ENCODE measurements around the gene ZDHHC21. TPM values are rescaled to one million over a fixed set of nuclear protein-coding genes. Genes with fewer than 3 reads are reported as not detected.

ZDHHC21 gene
- total RNA-seq, 2 donors from 2014 or later, result 11.4 to 18.7 TPM

DNA sequence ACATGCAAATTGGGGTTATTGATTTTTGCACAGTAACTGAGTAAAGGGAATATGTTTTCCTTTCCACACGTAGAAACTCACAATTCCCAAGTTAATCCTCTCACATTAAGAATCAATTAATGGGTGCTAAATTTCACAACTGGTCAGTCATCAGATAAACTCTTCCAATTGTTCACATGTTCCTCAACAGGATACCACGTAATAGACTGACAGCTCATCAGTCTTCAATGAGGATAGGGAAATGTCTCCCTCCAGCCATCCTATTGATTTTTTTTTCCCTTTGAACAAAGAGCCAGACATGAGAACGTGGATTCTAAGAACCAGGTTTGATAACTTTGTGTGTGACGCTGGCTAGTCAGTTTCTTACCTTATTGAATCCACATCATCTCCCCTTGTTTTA is 30.1 kb upstream of the ZDHHC21 start:
- H3K36me3 ChIP-seq, result no peaks in the 10 kb centered on the region
- no peak for ATAC-seq (ENCODE audit: insufficient number of reproducible peaks, low FRiP score, low read depth)
- no peak overlapping the region for H3K4me3 ChIP-seq
- H3K9me3 ChIP-seq, result no peaks in the 10 kb centered on the region
- H3K4me1 ChIP-seq (ENCODE audit: control insufficient read depth in 1 of 2, low read depth in 2 of 2), result no peaks in the 10 kb centered on the region
- no peak for DNase-seq (ENCODE audit: low spot score)
- H3K27ac ChIP-seq, result no peak overlapping the region
- TF ChIP-seq, protein P1, sequence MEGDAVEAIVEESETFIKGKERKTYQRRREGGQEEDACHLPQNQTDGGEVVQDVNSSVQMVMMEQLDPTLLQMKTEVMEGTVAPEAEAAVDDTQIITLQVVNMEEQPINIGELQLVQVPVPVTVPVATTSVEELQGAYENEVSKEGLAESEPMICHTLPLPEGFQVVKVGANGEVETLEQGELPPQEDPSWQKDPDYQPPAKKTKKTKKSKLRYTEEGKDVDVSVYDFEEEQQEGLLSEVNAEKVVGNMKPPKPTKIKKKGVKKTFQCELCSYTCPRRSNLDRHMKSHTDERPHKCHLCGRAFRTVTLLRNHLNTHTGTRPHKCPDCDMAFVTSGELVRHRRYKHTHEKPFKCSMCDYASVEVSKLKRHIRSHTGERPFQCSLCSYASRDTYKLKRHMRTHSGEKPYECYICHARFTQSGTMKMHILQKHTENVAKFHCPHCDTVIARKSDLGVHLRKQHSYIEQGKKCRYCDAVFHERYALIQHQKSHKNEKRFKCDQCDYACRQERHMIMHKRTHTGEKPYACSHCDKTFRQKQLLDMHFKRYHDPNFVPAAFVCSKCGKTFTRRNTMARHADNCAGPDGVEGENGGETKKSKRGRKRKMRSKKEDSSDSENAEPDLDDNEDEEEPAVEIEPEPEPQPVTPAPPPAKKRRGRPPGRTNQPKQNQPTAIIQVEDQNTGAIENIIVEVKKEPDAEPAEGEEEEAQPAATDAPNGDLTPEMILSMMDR (IDR thresholded peaks at IDR 0.05), result no peak
- H3K27me3 ChIP-seq (replicated peaks; ENCODE audit: insufficient read depth), result no peaks in the 10 kb centered on the region

DNA sequence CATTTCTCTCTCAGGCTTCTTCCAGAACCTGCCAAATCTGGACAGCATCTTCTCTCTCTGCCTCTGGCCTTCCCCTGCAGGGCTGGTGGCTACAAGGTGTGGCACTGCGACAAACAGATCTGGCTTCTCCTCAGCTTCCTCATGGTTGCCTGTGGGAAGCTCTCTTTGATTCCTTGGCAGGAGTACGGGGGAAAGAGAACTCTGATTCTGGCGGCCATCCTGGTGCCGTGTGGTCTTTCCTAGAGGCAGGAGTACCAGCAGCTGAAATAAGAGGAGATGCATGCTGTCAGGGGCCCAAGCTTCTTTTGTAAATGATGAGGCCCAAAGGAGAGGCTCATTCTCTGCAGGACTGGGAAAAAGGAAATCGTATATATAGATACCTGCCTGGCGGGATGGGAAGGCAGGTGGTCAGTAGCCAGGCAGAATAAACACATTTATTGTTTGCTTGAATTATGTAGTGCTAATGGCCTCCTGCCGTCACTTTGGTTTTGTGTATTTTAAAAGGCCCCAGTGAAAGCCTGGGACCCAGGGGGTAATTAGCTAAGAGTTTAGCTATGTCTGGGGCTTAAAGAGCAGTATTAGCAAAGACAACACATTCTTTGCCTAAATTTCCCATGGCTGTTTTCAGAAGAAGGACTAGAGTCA is 29.3 kb upstream of the ZDHHC21 start, which contains the start of gene CER1:
Gene CER1, minus strand, starts transcription at position 343 of the 645 bp plus-strand sequence. Its CDS starts 61 bp downstream, at position 282.
- Histone ChIP-seq H3K27me3 (replicated peaks; ENCODE audit: insufficient read depth) (no peaks in the 10 kb centered on the region), H3K27ac (no peak within 1 kb of the TSS), H3K4me1 (ENCODE audit: control insufficient read depth in 1 of 2, low read depth in 2 of 2) (no peaks in the 10 kb centered on the region), H3K9me3 (no peaks in the 10 kb centered on the region), H3K36me3 (no peaks in the 10 kb centered on the region), H3K4me3 (no peak within 1 kb of the TSS)
- ATAC-seq (ENCODE audit: insufficient number of reproducible peaks, low FRiP score, low read depth), result no peak
- TF ChIP-seq, protein P1 (IDR thresholded peaks at IDR 0.05), result no peak
- no peak for DNase-seq (ENCODE audit: low spot score)

DNA sequence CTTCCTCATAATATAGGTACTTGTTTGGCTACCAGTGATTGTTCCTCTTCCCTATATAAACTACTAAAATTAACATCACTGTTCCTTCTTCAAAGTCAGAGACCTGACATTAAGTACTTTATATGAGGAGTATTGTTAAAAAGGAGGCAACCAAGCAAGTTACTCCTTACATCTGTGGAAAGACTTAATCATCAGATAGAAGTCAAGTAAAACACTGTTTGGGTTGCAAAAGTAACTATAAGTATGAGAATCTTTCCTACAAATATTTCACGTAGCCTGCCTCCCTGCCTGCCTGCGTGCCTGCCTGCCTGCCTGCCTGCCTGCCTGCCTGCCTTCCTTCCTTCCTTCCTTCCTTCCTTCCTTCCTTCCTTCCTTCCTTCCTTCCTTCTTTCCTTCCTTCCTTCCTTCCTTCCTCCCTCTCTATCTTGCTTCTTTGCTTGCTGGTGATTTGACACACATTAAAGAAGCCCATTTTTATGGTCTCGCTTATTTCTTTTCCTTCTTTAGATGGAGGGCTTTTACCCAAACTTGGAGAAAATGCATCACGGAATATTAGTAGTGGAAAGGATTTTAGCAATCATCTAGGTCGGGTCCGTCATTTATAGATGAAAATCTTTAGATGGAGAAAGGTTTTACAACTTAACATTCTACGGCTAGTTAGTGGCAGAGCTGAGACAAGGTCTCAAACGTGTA is 26.1 kb upstream of the ZDHHC21 start:
- no peaks in the 10 kb centered on the region for H3K9me3 ChIP-seq
- no peaks in the 10 kb centered on the region for H3K27me3 ChIP-seq (replicated peaks; ENCODE audit: insufficient read depth)
- no peak overlapping the region for H3K4me3 ChIP-seq
- H3K36me3 ChIP-seq, result no peaks in the 10 kb centered on the region
- H3K4me1 ChIP-seq (ENCODE audit: control insufficient read depth in 1 of 2, low read depth in 2 of 2), result no peaks in the 10 kb centered on the region
- TF ChIP-seq, protein P1 (IDR thresholded peaks at IDR 0.05), result no peak
- ATAC-seq (ENCODE audit: insufficient number of reproducible peaks, low FRiP score, low read depth), result no peak
- DNase-seq (ENCODE audit: low spot score), result no peak
- H3K27ac ChIP-seq, result no peak overlapping the region

DNA sequence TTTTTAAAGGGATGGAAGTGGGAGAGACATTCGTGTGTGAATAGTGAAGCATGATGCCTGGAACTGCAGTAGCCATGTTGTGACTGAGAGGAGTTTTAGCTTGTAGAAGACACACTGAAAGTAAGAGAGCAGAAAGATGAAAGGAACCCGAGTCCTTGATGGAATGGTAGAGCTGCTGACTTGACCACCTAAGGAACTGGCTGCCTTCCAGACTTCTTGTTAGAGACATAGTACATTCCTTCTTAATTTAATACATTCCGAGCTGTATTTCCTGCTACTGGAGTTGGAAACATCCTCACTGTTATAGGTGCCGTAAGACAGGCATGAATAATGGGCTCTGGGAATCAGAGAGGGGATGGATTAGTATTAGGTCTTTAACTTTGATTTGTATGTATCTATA is 21.9 kb upstream of the ZDHHC21 start:
- DNase-seq (ENCODE audit: low spot score), result no peak
- Histone ChIP-seq H3K4me1 (ENCODE audit: control insufficient read depth in 1 of 2, low read depth in 2 of 2) (no peaks in the 10 kb centered on the region), H3K4me3 (no peak overlapping the region), H3K9me3 (no peaks in the 10 kb centered on the region), H3K36me3 (no peaks in the 10 kb centered on the region), H3K27me3 (replicated peaks; ENCODE audit: insufficient read depth) (no peaks in the 10 kb centered on the region), H3K27ac (no peak overlapping the region)
- no peak for ATAC-seq (ENCODE audit: insufficient number of reproducible peaks, low FRiP score, low read depth)
- TF ChIP-seq, protein P1 (IDR thresholded peaks at IDR 0.05), result no peak

DNA sequence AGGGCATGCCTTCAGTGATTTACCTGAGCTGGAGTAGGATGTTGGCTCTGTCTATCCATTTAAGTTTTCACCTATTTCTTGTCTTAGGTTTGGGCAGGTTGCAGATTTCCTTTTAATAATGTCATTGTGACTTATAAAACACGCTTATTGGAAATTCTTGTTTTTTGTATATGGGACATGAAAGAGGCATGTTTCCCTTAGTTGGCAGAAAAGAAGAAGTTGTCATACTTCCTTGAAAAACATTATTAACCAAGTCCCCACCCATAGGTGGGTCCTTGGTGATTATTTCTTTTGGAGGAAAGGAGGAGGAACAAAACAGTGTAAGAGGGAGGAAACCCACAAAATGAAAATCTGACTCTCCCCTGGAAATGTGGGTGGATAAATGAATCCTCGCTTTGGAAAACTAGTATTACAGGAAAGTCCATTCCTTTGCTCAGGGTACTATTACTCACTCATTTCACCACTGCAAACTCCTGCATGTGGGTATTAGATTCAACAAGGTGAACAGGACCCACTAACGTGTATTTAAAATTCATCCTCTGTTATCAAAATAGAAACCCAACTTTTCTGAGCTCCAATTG is 20.0 kb upstream of the ZDHHC21 start:
- Histone ChIP-seq H3K4me1 (ENCODE audit: control insufficient read depth in 1 of 2, low read depth in 2 of 2) (no peaks in the 10 kb centered on the region), H3K27ac (no peak overlapping the region), H3K36me3 (no peaks in the 10 kb centered on the region), H3K9me3 (no peaks in the 10 kb centered on the region), H3K4me3 (no peak overlapping the region), H3K27me3 (replicated peaks; ENCODE audit: insufficient read depth) (no peaks in the 10 kb centered on the region)
- DNase-seq (ENCODE audit: low spot score), result no peak
- no peak for ATAC-seq (ENCODE audit: insufficient number of reproducible peaks, low FRiP score, low read depth)
- TF ChIP-seq, protein P1 (IDR thresholded peaks at IDR 0.05), result no peak

Data from thoracic aorta (tissue), 2 donors.